GM21526 (cell line): ENCODE results near the gene DNAH9.
"Not testable (repeated sequence)": the region's sequence is repeated elsewhere in the genome, so short reads cannot be mapped to it uniquely, and the experiment has no call there.

Source experiments
- ATAC-seq: cut with Tn5 transposase; IDR thresholded peaks from one replicate; pipeline ENCODE4 v1.9.1; 2021; ENCODE audit warnings: moderate library complexity; ENCODE audit not compliant: unreplicated experiment, low FRiP score

DNAH9 gene

GRCh38 chr17:11898526-11899235 lies 300.4 kb downstream of the DNAH9 start:
- ATAC-seq = no peak

- ATAC-seq = no peak
Measured at GRCh38 chr17:11899537-11899942, 301.3 kb downstream of the DNAH9 start.

GRCh38 chr17:11900041-11900476 lies 301.8 kb downstream of the DNAH9 start:
- no peak for ATAC-seq

GRCh38 chr17:11900655-11901054 lies 302.4 kb downstream of the DNAH9 start:
- no peak for ATAC-seq

- ATAC-seq = no peak
Measured at GRCh38 chr17:11901931-11902330, 303.7 kb downstream of the DNAH9 start.

- no peak for ATAC-seq
Measured at GRCh38 chr17:11908711-11909146, 310.5 kb downstream of the DNAH9 start.

- ATAC-seq = no peak
Measured at GRCh38 chr17:11909348-11909747, 311.1 kb downstream of the DNAH9 start.

GRCh38 chr17:11916091-11916490 lies 317.8 kb downstream of the DNAH9 start:
- no peak for ATAC-seq

- ATAC-seq = no peak
Measured at GRCh38 chr17:11917415-11917814, 319.1 kb downstream of the DNAH9 start.

- no peak for ATAC-seq
Measured at GRCh38 chr17:11921296-11921695, 323.0 kb downstream of the DNAH9 start.

GRCh38 chr17:11922638-11923037 lies 324.4 kb downstream of the DNAH9 start:
- no peak for ATAC-seq

GRCh38 chr17:11924076-11924475 lies 325.8 kb downstream of the DNAH9 start:
- ATAC-seq = no peak

GRCh38 chr17:11925262-11926021 lies 327.2 kb downstream of the DNAH9 start:
- no peak for ATAC-seq

GRCh38 chr17:11928436-11928835 lies 330.2 kb downstream of the DNAH9 start:
- no peak for ATAC-seq

- ATAC-seq = no peak
Measured at GRCh38 chr17:11932337-11932898, 334.1 kb downstream of the DNAH9 start.

- ATAC-seq = no peak
Measured at GRCh38 chr17:11935734-11936406, 337.6 kb downstream of the DNAH9 start.

- ATAC-seq = no peak
Measured at GRCh38 chr17:11940904-11941303, 342.6 kb downstream of the DNAH9 start.

- ATAC-seq = not testable (repeated sequence)
Measured at GRCh38 chr17:11943086-11943485, 344.8 kb downstream of the DNAH9 start.

- ATAC-seq = no peak
Measured at GRCh38 chr17:11943759-11944347, 345.6 kb downstream of the DNAH9 start.

- ATAC-seq = no peak
Measured at GRCh38 chr17:11944587-11944986, 346.3 kb downstream of the DNAH9 start.

- no peak for ATAC-seq
Measured at GRCh38 chr17:11948789-11949188, 350.5 kb downstream of the DNAH9 start.
